Adrenal gland (tissue), 5 donors: Measurements from ENCODE around the gene ABLIM2.

Experiments used
- POLR2A ChIP-seq, 2 donors: fragments of 450-650 bp; IDR thresholded peaks; one replicate each; pipeline ENCODE4 v1.6.1; 2017; ENCODE audit warnings: antibody characterized with exemption in 2 of 2, mild to moderate bottlenecking in 2 of 2, moderate library complexity in 1 of 2
- TF ChIP-seq, protein P1 (sequence below), 6 experiments: fragments of 450-650 bp in 4 of 6; fragments of 200-600 bp in 2 of 6; sonication (generic) in 1 of 6; IDR thresholded peaks; 1 replicate in 5 of 6; 2 replicates in 1 of 6; pipeline versions ENCODE4 v1.5.1 to v1.8.0; 2016 to 2021; ENCODE audit warnings: antibody characterized with exemption in 6 of 6, mild to moderate bottlenecking in 2 of 6, moderate library complexity in 1 of 6
- donor health status: DM: no; HTN: no; CAD: no.

DNA sequence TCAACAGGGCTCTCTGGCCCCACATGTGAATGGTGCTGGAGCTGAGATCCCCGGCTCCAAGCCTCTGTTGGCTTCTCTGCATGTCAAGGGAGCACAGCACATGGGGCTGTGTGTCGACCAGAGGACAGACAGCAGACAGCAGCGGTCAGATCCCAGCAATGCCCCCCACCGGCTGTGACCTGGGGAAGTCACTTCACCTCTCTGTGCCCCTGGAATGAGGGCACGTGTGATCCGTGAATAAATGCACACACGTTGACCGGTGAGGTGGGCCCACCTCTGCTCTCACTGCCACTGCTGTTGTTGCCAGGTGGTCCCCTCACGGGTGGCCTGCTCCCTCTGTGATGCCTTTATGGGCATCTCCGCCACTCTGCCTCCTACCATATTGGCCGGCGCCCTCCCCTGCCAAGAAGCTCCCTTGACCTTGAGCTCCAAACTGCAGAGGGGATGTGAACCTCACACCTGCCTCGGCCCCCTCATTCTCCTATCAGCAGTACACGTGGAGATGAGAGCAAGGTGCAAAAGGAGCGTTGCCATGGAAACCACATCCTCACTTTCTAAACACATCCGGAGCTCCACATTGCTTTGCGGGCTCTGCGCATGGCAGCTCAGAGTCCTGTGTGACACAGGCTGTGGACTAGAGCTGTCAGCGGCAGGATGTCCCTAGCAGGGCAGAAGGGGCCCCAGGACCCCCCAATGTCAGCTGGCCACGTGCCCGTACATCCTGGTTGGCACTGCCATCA is 75.4 kb downstream of the ABLIM2 start:
- TF ChIP-seq, protein P1, sequence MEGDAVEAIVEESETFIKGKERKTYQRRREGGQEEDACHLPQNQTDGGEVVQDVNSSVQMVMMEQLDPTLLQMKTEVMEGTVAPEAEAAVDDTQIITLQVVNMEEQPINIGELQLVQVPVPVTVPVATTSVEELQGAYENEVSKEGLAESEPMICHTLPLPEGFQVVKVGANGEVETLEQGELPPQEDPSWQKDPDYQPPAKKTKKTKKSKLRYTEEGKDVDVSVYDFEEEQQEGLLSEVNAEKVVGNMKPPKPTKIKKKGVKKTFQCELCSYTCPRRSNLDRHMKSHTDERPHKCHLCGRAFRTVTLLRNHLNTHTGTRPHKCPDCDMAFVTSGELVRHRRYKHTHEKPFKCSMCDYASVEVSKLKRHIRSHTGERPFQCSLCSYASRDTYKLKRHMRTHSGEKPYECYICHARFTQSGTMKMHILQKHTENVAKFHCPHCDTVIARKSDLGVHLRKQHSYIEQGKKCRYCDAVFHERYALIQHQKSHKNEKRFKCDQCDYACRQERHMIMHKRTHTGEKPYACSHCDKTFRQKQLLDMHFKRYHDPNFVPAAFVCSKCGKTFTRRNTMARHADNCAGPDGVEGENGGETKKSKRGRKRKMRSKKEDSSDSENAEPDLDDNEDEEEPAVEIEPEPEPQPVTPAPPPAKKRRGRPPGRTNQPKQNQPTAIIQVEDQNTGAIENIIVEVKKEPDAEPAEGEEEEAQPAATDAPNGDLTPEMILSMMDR (IDR thresholded peaks at IDR 0.05) = no peak
- TF ChIP-seq POLR2A (IDR thresholded peaks at IDR 0.05) = no peak
